Measurements from ENCODE around the gene ZNF232. TPM values are rescaled to one million over a fixed set of nuclear protein-coding genes. Genes with fewer than 3 reads are reported as not detected.

ZNF232 gene
- polyA plus RNA-seq, 1 experiment: 4.8 TPM

DNA sequence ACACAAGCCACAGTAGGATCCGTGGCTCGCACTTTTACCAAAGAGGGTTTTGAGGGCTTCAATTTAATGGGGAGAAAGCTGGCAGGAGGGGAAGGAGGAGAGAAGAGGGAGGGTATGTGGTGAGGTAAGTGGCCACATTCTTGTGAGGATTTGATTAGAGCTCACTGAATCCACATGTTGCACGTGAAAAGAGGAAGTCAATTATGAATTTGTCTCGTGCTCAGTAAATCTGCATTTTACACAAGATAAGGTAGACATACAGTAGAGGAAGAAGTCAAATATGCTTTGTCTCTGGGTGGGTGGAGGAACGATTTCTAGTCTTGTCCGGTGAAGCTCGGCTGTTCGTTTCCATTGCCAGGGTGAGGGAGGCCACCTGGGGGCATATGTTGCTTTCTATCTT is 862 bp downstream of the ZNF232 start:
- POLR2A ChIA-PET: no interaction called here

DNA sequence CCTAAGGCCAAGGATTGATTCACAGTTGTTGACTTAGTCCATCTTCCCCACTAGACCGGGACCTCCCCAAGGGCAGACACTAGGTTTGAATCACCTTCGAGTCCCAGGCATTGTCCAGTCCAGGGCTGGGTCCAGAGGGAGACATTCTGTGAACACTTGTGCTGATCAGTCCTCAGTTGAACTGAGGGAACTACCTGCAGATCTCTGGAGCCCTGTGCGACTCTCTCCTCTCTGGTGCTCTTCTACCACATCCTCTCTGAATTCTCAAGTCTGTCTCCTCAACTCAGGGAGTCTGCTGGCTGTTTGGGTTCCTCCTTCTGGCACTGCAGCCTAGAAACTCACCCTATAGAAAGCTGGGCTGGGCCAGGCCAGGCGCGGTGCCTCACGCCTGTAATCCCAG is 10.8 kb downstream of the ZNF232 start:
- peaks cover 79% of the 10 kb centered on the region for H3K9me3 ChIP-seq (ENCODE audit: control insufficient read depth, insufficient read depth, low read length)
- no peak overlapping the region for H3K27ac ChIP-seq (ENCODE audit: low read depth, low read length)
- no peak overlapping the region for H3K4me3 ChIP-seq (ENCODE audit: low read depth, low read length)
- H3K27me3 ChIP-seq (ENCODE audit: control insufficient read depth, insufficient read depth, low read length): peaks cover 15% of the 10 kb centered on the region
- POLR2A ChIA-PET: interaction anchor here (0.6 kb wide), 1 partner anchor 243 kb away, joined by 4 read pairs; no protein-coding TSS in a partner anchor
- no peak for TF ChIP-seq CTCF (IDR thresholded peaks at IDR 0.05; ENCODE audit: low read depth, low read length)
- no peak for DNase-seq (ENCODE audit: low read depth, low spot score)
- CTCF ChIA-PET: no interaction called here

More for the DNA sequence above, 862 bp downstream of the ZNF232 start:
- no peak for TF ChIP-seq CTCF (IDR thresholded peaks at IDR 0.05; ENCODE audit: low read depth, low read length)
- Histone ChIP-seq H3K9me3 (ENCODE audit: control insufficient read depth, insufficient read depth, low read length) (peaks cover 33% of the 10 kb centered on the region), H3K27me3 (ENCODE audit: control insufficient read depth, insufficient read depth, low read length) (peaks cover 5% of the 10 kb centered on the region), H3K4me3 (ENCODE audit: low read depth, low read length) (peak overlapping the region; percentile 96), H3K27ac (ENCODE audit: low read depth, low read length) (no peak overlapping the region)
- CTCF ChIA-PET: no interaction called here
- no peak for DNase-seq (ENCODE audit: low read depth, low spot score)

GRCh38 chr17:5099271-5099670 is 12.4 kb downstream of the ZNF232 start:
- CTCF ChIA-PET: no interaction called here
- DNase-seq (ENCODE audit: low read depth, low spot score): no peak
- POLR2A ChIA-PET: no interaction called here
- no peak for TF ChIP-seq CTCF (IDR thresholded peaks at IDR 0.05; ENCODE audit: low read depth, low read length)
- H3K9me3 ChIP-seq (ENCODE audit: control insufficient read depth, insufficient read depth, low read length): peaks cover 72% of the 10 kb centered on the region
- peaks cover 15% of the 10 kb centered on the region for H3K27me3 ChIP-seq (ENCODE audit: control insufficient read depth, insufficient read depth, low read length)
- H3K4me3 ChIP-seq (ENCODE audit: low read depth, low read length): no peak overlapping the region
- H3K27ac ChIP-seq (ENCODE audit: low read depth, low read length): no peak overlapping the region

DNA sequence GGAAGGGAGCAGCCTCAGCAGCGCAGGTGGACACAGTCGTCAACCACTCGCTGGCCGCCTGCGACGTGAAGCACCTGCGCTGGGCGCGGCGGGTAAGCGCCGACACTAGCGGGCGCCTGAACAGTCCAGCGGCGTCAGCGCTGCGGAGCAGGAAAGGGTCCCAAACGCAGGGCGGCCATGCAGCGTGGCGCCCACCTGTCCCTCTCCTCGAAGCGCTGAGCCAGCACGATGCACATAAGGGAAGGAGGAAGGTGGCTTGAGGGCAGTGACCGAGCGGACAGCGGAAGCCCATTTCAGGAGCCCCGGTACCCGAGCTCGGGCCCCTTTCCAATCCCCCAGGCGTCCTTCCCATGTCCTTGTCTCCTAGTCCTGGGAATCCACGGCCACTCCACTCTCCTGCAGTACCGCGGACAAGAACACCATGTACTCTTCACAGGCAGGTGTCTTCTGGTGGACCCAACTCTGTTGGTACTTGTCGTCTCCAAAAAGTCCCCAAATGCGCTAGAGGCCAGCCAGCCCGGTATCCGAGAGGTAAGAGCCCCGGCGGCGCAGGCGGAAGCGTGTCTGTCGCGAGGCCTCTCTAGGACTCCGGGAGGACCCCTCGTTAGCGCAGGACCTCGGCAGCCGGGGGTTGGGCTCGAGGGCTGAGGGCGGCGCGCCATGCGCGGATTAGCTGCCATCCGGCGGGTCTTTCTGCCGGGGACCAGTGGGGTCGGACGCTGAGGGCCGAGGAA is 14.4 kb downstream of the ZNF232 start:
- POLR2A ChIA-PET: no interaction called here
- no peak overlapping the region for H3K27ac ChIP-seq (ENCODE audit: low read depth, low read length)
- peaks cover 76% of the 10 kb centered on the region for H3K9me3 ChIP-seq (ENCODE audit: control insufficient read depth, insufficient read depth, low read length)
- no peak for DNase-seq (ENCODE audit: low read depth, low spot score)
- peaks cover 15% of the 10 kb centered on the region for H3K27me3 ChIP-seq (ENCODE audit: control insufficient read depth, insufficient read depth, low read length)
- H3K4me3 ChIP-seq (ENCODE audit: low read depth, low read length): no peak overlapping the region
- CTCF ChIA-PET: no interaction called here
- no peak for TF ChIP-seq CTCF (IDR thresholded peaks at IDR 0.05; ENCODE audit: low read depth, low read length)

- no peak overlapping the region for H3K4me3 ChIP-seq (ENCODE audit: low read depth, low read length)
Observed at GRCh38 chr17:5096731-5097100, 15.0 kb downstream of the ZNF232 start.

More at GRCh38 chr17:5096731-5097100, 15.0 kb downstream of the ZNF232 start:
- POLR2A ChIA-PET: no interaction called here
- CTCF ChIA-PET: no interaction called here
- Histone ChIP-seq H3K9me3 (ENCODE audit: control insufficient read depth, insufficient read depth, low read length) (peaks cover 76% of the 10 kb centered on the region), H3K27me3 (ENCODE audit: control insufficient read depth, insufficient read depth, low read length) (peaks cover 15% of the 10 kb centered on the region), H3K27ac (ENCODE audit: low read depth, low read length) (no peak overlapping the region)
- no peak for TF ChIP-seq CTCF (IDR thresholded peaks at IDR 0.05; ENCODE audit: low read depth, low read length)
- no peak for DNase-seq (ENCODE audit: low read depth, low spot score)
